Neural cell (in vitro differentiated cells): ENCODE data around the gene ZNF564.

Experiments used
- CTCF ChIP-seq: fragments of 450-650 bp; IDR thresholded peaks from 2 replicates; pipeline ENCODE4 v1.5.1; 2014; ENCODE audit warnings: antibody characterized with exemption, mild to moderate bottlenecking, moderate library complexity; ENCODE audit not compliant: poor library complexity, severe bottlenecking
- EP300 ChIP-seq: fragments of 450-650 bp; conservative IDR thresholded peaks from 2 replicates; pipeline ENCODE4 v1.6.1; 2014; ENCODE audit warnings: antibody characterized with exemption, mild to moderate bottlenecking, moderate library complexity; ENCODE audit not compliant: poor library complexity, severe bottlenecking
- EZH2 ChIP-seq: fragments of 200-600, 300-800 bp; shearing (Covaris generic), sonication (generic); IDR thresholded peaks from 2 replicates; pipeline ENCODE4 v1.6.1; 2014; ENCODE audit warnings: antibody characterized with exemption, low read length, borderline replicate concordance, mild to moderate bottlenecking; ENCODE audit not compliant: insufficient read depth, poor library complexity, severe bottlenecking
- MXI1 ChIP-seq: fragments of 450-650 bp; conservative IDR thresholded peaks from 2 replicates; pipeline ENCODE4 v1.6.1; 2014; ENCODE audit warnings: antibody characterized with exemption, mild to moderate bottlenecking; ENCODE audit not compliant: poor library complexity, severe bottlenecking
- RAD21 ChIP-seq: fragments of 450-650 bp; conservative IDR thresholded peaks from 2 replicates; pipeline ENCODE4 v1.6.1; 2014; ENCODE audit warnings: antibody characterized with exemption, mild to moderate bottlenecking, moderate library complexity
- REST ChIP-seq: IDR thresholded peaks from 2 replicates; pipeline ENCODE4 v1.6.1; 2012; ENCODE audit warnings: borderline replicate concordance
- SMC3 ChIP-seq: fragments of 450-650 bp; conservative IDR thresholded peaks from 2 replicates; pipeline ENCODE4 v1.6.1; 2014; ENCODE audit warnings: antibody characterized with exemption, mild to moderate bottlenecking, moderate library complexity; ENCODE audit not compliant: poor library complexity
- TAF1 ChIP-seq: IDR thresholded peaks from 2 replicates; pipeline ENCODE4 v1.6.1; 2012; ENCODE audit warnings: low read depth

GRCh38 chr19:12527034-12527836 lies 24.0 kb downstream of the ZNF564 start:
- TF ChIP-seq EZH2 = no peak
- TF ChIP-seq SMC3 = no peak
- TF ChIP-seq CTCF = no peak
- no peak for TF ChIP-seq REST
- no peak for TF ChIP-seq MXI1
- no peak for TF ChIP-seq EP300
- TF ChIP-seq TAF1 = no peak
- TF ChIP-seq RAD21 = no peak
